GM19099 (cell line): ENCODE measurements around the gene OPCML.

Experiments
- POLR2A ChIP-seq: IDR thresholded peaks from 3 replicates; pipeline ENCODE4 v1.6.1; 2011; ENCODE audit warnings: low read depth; ENCODE audit not compliant: insufficient read length; ENCODE audit errors: extremely low read depth

OPCML gene

GRCh38 chr11:132395434-132395833 lies 1136.9 kb downstream of the OPCML start:
- no peak for TF ChIP-seq POLR2A

GRCh38 chr11:132379540-132379939 lies 1152.8 kb downstream of the OPCML start:
- no peak for TF ChIP-seq POLR2A

GRCh38 chr11:132373405-132374143 lies 1158.7 kb downstream of the OPCML start:
- no peak for TF ChIP-seq POLR2A

- no peak for TF ChIP-seq POLR2A
Observed at GRCh38 chr11:132367293-132367692, 1165.0 kb downstream of the OPCML start.

- no peak for TF ChIP-seq POLR2A
Observed at GRCh38 chr11:132365650-132366049, 1166.7 kb downstream of the OPCML start.
